Stimulated activated CD4-positive, alpha-beta T cell treated with anti-CD3 and anti-CD28 coated beads, Interleukin-1b, Interleukin-23, amount 100 ng/mL, for 1 hour (primary cell): ENCODE data around the gene ZNF740.
A peak's percentile ranks its signal among the peaks of the same experiment; 100 is the strongest.

Experiments
- DNase-seq, 2 donors: peaks; one replicate each; pipeline ENCODE4 v3.0.0-alpha.2; 2020; ENCODE audit warnings: low read depth in 2 of 2

Gene ZNF740

GRCh38 chr12:53214221-53214620 lies 33.7 kb downstream of the ZNF740 start:
- DNase-seq, result no peak

- no peak for DNase-seq
These were observed 34.3 kb downstream of the ZNF740 start for GRCh38 chr12:53214687-53215455.

GRCh38 chr12:53215497-53215896 lies 35.0 kb downstream of the ZNF740 start:
- DNase-seq, result no peak

GRCh38 chr12:53217051-53217930 lies 36.8 kb downstream of the ZNF740 start:
- DNase-seq, result no peak

GRCh38 chr12:53217931-53218307 lies 37.4 kb downstream of the ZNF740 start:
- no peak for DNase-seq

- DNase-seq, result no peak
These were observed 38.2 kb downstream of the ZNF740 start for GRCh38 chr12:53218551-53219291.

GRCh38 chr12:53219292-53219955 lies 38.9 kb downstream of the ZNF740 start:
- no peak for DNase-seq

- no peak for DNase-seq
These were observed 39.6 kb downstream of the ZNF740 start for GRCh38 chr12:53219956-53220693.

GRCh38 chr12:53220694-53221202 lies 40.2 kb downstream of the ZNF740 start:
- peak in 1 of 2 donors; percentile 57 for DNase-seq

GRCh38 chr12:53221203-53222080 lies 40.9 kb downstream of the ZNF740 start:
- no peak for DNase-seq

GRCh38 chr12:53222170-53222721 lies 41.7 kb downstream of the ZNF740 start:
- DNase-seq, result no peak

- no peak for DNase-seq
These were observed 42.3 kb downstream of the ZNF740 start for GRCh38 chr12:53222806-53223261.

GRCh38 chr12:53223389-53224060 lies 43.0 kb downstream of the ZNF740 start:
- no peak for DNase-seq

- DNase-seq, result no peak
These were observed 43.8 kb downstream of the ZNF740 start for GRCh38 chr12:53224061-53224896.

- DNase-seq, result no peak
These were observed 44.5 kb downstream of the ZNF740 start for GRCh38 chr12:53224897-53225634.

- DNase-seq, result no peak
These were observed 45.3 kb downstream of the ZNF740 start for GRCh38 chr12:53225635-53226424.
